ENCODE results near the gene FAM89A.

- TF ChIP-seq CTCF (conservative IDR thresholded peaks at IDR 0.05 in 1 of 2, IDR thresholded peaks at IDR 0.05 in 1 of 2; ENCODE audit: low read depth in 1 of 2, low read length in 2 of 2) (no peak), EZH2 (IDR thresholded peaks at IDR 0.05; ENCODE audit: low read length, missing control alignments) (no peak)
Measured at GRCh38 chr1:231078250-231078649, 38.2 kb upstream of the FAM89A start.

Measured in fibroblast of lung (primary cell).